GM10248 (cell line): ENCODE data around the gene LIMK2.

Experiments
- CTCF ChIA-PET: fragments of 300-600 bp; sonication (Branson Sonifier 250); formaldehyde crosslinking; extraction: SDS; loops from one replicate; lab custom pipeline; 2021; ENCODE audit warnings: antibody characterized with exemption; lab: Yijun Ruan, JAX
- POLR2A ChIA-PET: fragments of 350-650 bp; sonication (Branson Sonifier 250); formaldehyde crosslinking; extraction: SDS; loops from one replicate; lab custom pipeline; 2020; ENCODE audit warnings: antibody characterized with exemption; lab: Yijun Ruan, JAX
- DNase-seq: peaks from one replicate; pipeline ENCODE4 v3.0.0; 2012; ENCODE audit errors: extremely low spot score
- TF ChIP-seq, protein P1 (sequence below): IDR thresholded peaks from 2 replicates; pipeline ENCODE4 v1.5.1; 2012; ENCODE audit warnings: mild to moderate bottlenecking, low read depth; ENCODE audit errors: extremely low read depth, missing control alignments, control extremely low read depth

LIMK2 gene

DNA sequence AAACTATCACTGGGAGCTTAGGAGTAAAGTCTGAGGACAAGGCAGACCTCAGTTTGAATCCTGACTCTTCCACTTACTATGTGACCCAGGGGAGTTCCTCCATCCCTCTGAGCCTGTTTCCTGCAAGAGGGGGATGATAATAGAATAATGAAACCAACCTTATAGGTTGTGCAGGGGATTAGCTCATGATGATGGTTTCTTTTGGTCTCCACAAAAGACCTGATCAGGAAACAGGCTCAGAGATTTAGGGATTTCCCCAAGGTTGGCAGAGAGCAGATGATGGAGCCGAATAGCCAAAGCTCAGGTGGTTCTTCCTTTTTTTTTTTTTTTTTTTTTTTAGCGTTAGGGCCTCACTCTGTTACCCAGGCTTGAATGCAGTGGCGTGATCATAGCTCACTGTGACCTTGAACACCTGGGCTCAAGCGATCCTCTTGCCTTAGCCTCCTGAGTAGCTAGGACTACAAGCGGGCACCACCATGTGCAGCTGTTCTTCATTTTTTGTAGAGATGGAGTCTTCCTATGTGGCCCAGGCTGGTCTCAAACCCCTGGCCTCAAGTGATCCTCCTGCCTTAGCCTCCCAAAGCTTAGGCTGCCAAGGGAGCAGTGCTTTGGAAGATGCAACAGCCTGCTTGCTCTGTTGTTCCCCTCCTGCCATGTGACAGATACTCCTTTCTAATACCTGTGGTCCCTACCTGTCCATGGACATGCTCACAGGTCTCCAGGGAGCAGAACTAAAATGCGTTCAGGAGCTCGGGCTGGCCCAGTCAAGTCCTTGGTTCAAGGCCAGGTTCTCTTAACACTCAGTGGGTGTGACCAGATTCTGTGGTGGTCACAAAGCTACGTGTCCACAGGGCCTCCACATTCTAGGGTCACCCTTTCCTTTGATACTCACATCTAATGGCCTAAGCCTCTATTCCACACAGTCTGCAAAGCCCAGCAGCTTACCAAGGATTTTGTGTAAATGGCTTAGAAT lies 111.8 kb downstream of the LIMK2 start:
- CTCF ChIA-PET = interaction anchor here (1.0 to 5.6 kb wide), 7 partner anchors 8 to 51 kb away, joined by 3 to 39 read pairs (median 4); partner anchors contain the start of gene PIK3IP1
- POLR2A ChIA-PET = no interaction called here
- DNase-seq = no peak
- TF ChIP-seq, protein P1, sequence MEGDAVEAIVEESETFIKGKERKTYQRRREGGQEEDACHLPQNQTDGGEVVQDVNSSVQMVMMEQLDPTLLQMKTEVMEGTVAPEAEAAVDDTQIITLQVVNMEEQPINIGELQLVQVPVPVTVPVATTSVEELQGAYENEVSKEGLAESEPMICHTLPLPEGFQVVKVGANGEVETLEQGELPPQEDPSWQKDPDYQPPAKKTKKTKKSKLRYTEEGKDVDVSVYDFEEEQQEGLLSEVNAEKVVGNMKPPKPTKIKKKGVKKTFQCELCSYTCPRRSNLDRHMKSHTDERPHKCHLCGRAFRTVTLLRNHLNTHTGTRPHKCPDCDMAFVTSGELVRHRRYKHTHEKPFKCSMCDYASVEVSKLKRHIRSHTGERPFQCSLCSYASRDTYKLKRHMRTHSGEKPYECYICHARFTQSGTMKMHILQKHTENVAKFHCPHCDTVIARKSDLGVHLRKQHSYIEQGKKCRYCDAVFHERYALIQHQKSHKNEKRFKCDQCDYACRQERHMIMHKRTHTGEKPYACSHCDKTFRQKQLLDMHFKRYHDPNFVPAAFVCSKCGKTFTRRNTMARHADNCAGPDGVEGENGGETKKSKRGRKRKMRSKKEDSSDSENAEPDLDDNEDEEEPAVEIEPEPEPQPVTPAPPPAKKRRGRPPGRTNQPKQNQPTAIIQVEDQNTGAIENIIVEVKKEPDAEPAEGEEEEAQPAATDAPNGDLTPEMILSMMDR = no peak

DNA sequence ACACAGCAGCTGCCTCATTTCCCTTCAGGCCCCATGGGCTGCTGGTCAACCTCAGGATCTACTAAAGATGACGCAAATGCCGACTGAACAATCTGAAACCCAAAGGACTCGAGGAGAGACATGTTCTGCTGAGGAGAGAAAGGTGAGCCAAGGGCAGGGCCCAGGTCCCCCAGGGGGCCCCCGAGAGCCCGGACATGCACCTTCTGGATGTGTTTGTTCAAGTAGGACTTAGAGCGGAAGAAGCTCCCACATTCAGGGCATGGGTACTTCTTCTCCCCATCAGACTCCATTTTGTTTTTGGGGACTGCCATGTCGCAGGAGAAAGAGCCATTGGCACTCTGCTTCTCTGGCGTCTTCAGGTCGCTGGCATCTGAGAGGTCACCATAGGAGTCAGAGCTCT lies 114.8 kb downstream of the LIMK2 start:
- CTCF ChIA-PET = interaction anchor here (5.6 kb wide), 1 partner anchor 14 kb away, joined by 39 read pairs; no protein-coding TSS in a partner anchor
- POLR2A ChIA-PET = no interaction called here
- TF ChIP-seq, protein P1 = no peak
- no peak for DNase-seq

DNA sequence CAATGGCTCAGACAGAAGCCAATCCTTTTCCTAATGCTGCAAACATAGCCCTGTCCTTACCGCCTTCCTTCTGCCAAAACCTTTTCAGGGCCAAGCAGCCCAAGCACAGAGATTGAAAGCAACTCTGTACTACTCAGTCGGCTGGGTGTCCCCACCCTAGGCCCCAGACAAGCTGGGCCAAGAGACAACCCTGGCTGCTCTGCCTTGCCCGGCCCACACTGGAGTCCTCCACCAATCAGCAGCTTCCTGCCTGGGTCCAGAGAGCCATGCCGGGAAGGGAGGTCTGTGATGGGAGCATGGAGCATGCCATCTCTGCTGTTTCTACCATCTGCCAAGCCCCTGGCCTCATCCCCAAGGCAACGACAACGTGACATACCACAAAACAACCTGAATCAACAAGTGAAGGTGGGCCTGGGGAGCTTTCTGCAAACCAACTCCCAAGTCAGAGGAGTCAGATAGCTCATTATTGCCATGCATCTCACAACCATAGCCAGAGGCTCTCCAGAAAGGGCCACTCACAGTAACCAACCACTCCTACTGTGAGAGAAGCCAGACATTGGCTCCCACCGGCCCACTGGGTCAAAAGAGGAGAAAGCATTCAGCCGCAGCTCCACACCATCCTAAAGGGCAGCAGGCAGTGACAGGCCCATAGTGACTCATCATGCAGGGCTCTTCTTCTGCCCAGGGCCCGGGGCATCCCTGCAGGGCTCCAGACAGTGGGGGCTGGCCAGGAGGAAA lies 115.9 kb downstream of the LIMK2 start:
- ChIA-PET POLR2A (no interaction called here), CTCF (interaction anchor here (1.1 to 5.6 kb wide), 2 partner anchors 9 to 15 kb away, joined by 4 to 39 read pairs; no protein-coding TSS in a partner anchor)
- DNase-seq = no peak
- TF ChIP-seq, protein P1 = no peak

DNA sequence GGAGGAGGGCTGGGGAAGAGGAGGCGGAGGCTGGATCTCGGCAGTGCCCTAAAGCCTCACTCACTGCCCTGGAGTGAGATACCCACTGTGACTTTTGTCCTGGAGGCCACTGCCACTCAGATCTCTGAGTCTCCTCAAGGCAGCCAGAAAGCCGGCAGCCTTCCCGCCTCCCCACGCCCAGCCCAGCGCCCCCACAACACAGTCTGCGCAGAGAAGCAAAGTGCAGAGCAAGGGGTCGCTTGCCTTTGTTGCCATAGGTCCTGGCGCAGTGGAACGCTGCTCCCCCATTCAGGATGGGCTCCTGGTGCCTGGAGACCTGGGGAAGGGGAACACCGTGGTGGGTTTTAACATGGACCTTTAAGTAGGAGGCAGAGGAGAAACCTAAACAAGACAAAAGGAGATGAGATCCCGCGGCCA lies 116.5 kb downstream of the LIMK2 start:
- DNase-seq = no peak
- TF ChIP-seq, protein P1 = no peak
- ChIA-PET POLR2A (no interaction called here), CTCF (interaction anchor here (1.1 to 5.6 kb wide), 2 partner anchors 9 to 16 kb away, joined by 4 to 39 read pairs; no protein-coding TSS in a partner anchor)

DNA sequence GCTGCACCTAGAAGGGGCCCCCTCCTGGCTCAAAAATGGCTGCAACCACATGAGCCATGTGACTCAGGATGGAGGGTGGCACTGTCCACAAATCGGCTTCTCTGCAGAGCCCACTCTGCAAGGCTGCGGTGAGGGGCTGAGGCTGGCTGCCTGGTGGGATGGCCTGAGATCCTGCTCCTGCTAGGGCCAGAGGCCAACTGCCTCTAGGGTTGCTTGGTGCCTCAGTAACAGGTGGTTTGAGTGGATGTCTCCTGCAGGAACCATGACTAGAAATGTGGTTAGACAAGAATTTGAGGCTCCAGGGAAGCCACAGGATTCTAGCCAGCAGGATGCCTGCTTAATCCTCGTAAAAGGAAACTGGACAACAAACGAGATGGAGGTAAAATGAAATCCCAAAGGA lies 116.9 kb downstream of the LIMK2 start:
- TF ChIP-seq, protein P1 = no peak
- DNase-seq = no peak
- POLR2A ChIA-PET = no interaction called here
- CTCF ChIA-PET = no interaction called here
